OCI-LY3 (cell line): Measurements from ENCODE around the gene SIMC1.
"Not testable (repeated sequence)": the region's sequence is repeated elsewhere in the genome, so short reads cannot be mapped to it uniquely, and the experiment has no call there.

ENCODE experiments used
- H2AFZ ChIP-seq: fragments of 200-600, 300-600 bp; shearing (Covaris generic); 2 replicates; pipeline ENCODE4 v1.6.0; 2014; ENCODE audit warnings: antibody characterized with exemption, low read depth, low read length
- H3K27ac ChIP-seq: fragments of 200-600, 300-600 bp; sonication (generic); 2 replicates; pipeline ENCODE4 v1.5.1; 2014; ENCODE audit warnings: mild to moderate bottlenecking, low read length, moderate library complexity, mixed read lengths
- H3K27me3 ChIP-seq: fragments of 200-600, 300-600 bp; sonication (generic); 2 replicates; pipeline ENCODE4 v1.6.1; 2014; ENCODE audit warnings: low read depth, low read length, mixed read lengths
- H3K36me3 ChIP-seq: fragments of 200-600, 300-600 bp; sonication (generic); replicated peaks from 2 replicates; pipeline ENCODE3; 2014; ENCODE audit warnings: low read depth, low read length, mixed read lengths
- H3K4me1 ChIP-seq: fragments of 300-600, 200-600 bp; sonication (generic); 2 replicates; pipeline ENCODE4 v1.6.1; 2014; ENCODE audit warnings: low read length, mixed read lengths
- H3K4me2 ChIP-seq: fragments of 200-600, 300-600 bp; sonication (generic); 2 replicates; pipeline ENCODE4 v1.6.1; 2014; ENCODE audit warnings: low read length, mixed read lengths
- H3K4me3 ChIP-seq: fragments of 300-600, 200-600 bp; sonication (generic); 2 replicates; pipeline ENCODE4 v1.5.1; 2014; ENCODE audit warnings: antibody characterized with exemption, mild to moderate bottlenecking, low read length, moderate library complexity
- H3K79me2 ChIP-seq: fragments of 300-600, 200-600 bp; shearing (Covaris generic); 2 replicates; pipeline ENCODE4 v1.6.1; 2014; ENCODE audit warnings: mild to moderate bottlenecking, low read length, mixed read lengths
- H3K9ac ChIP-seq: fragments of 300-600, 200-600 bp; shearing (Covaris generic); 2 replicates; pipeline ENCODE4 v1.6.0; 2014; ENCODE audit warnings: mild to moderate bottlenecking, low read length, moderate library complexity
- H3K9me3 ChIP-seq: fragments of 200-600, 300-600 bp; shearing (Covaris generic); 2 replicates; pipeline ENCODE4 v1.6.1; 2014; ENCODE audit warnings: low read length, mixed read lengths; ENCODE audit not compliant: insufficient read depth
- H4K20me1 ChIP-seq: fragments of 200-600, 300-600 bp; sonication (generic); 2 replicates; pipeline ENCODE4 v1.6.1; 2016; ENCODE audit warnings: low read length, mixed read lengths; ENCODE audit not compliant: insufficient read depth
- EZH2phosphoT487 ChIP-seq: fragments of 200-600 bp; shearing (Covaris generic); IDR thresholded peaks from 2 replicates; pipeline ENCODE4 v1.6.1; 2018; ENCODE audit warnings: antibody characterized with exemption, mixed run types, low read depth
- TF ChIP-seq, protein P1 (sequence below): fragments of 200-600, 300-600 bp; sonication (generic); IDR thresholded peaks from 2 replicates; pipeline ENCODE4 v1.5.1; 2014; ENCODE audit warnings: antibody characterized with exemption, low read length, low read depth

Gene SIMC1

DNA sequence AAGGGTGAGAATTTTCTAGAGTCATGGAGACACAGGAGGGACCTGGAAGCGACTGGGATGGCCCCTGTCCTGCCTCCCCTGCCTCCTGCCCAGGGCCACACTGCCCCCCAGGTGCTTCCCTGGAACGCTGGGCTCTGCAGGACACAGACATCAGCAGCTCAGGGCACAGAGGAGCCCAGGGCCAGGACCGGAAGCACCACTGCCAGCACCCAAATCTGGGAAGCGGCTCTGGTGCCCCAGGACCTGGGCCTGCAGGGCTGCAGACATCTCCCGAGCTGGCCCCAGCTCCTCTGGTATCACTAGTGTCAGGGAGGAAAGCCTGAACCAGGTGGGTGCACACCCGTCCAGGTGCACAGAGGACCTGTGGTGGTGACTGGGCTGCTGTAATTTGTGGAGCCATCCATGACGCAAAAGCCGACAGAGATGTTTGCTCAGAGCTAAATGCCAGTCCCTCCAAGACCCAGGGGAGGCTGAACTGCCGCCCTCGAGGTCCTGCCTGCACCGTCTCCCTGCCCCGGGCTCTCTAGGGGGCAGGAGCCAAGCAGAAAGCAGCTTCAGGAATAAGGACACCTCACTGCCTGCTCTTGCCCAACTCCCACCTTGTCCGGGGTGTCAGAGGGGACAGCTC lies 46.0 kb upstream of the SIMC1 start:
- Histone ChIP-seq H3K9me3 (no peaks in the 10 kb centered on the region), H2AFZ (no peak overlapping the region), H3K79me2 (no peaks in the 10 kb centered on the region), H3K4me3 (no peak overlapping the region), H3K4me1 (peaks cover 13% of the 10 kb centered on the region), H3K27me3 (no peaks in the 10 kb centered on the region), H3K36me3 (no peaks in the 10 kb centered on the region), H4K20me1 (no peaks in the 10 kb centered on the region), H3K9ac (no peak overlapping the region), H3K27ac (no peak overlapping the region), H3K4me2 (no peak overlapping the region)
- TF ChIP-seq, protein P1, sequence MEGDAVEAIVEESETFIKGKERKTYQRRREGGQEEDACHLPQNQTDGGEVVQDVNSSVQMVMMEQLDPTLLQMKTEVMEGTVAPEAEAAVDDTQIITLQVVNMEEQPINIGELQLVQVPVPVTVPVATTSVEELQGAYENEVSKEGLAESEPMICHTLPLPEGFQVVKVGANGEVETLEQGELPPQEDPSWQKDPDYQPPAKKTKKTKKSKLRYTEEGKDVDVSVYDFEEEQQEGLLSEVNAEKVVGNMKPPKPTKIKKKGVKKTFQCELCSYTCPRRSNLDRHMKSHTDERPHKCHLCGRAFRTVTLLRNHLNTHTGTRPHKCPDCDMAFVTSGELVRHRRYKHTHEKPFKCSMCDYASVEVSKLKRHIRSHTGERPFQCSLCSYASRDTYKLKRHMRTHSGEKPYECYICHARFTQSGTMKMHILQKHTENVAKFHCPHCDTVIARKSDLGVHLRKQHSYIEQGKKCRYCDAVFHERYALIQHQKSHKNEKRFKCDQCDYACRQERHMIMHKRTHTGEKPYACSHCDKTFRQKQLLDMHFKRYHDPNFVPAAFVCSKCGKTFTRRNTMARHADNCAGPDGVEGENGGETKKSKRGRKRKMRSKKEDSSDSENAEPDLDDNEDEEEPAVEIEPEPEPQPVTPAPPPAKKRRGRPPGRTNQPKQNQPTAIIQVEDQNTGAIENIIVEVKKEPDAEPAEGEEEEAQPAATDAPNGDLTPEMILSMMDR = no peak
- no peak for TF ChIP-seq EZH2phosphoT487

DNA sequence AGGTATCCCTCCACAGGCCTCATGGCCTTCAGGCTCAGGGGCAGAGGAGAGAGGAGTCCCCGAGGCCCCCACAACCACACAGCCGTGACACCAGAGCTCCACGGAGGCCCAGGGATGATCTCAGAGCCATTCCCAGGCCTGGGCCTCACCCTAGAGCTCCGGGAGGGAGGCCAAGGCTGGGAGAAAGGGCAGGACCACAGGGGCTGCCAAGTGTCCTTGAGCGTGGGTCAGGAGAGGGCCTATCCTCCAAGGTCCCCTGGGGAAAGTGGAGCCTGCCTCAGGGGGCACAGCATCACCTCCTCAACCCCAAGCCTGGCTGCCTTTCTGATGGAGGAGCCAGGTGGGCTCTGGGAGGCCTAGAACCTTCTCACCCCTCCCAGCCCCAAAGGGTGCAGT lies 45.5 kb upstream of the SIMC1 start:
- H3K4me2 ChIP-seq, H3K36me3 ChIP-seq, H2AFZ ChIP-seq, H3K79me2 ChIP-seq, H3K9me3 ChIP-seq, H3K27ac ChIP-seq, H3K4me3 ChIP-seq, H3K27me3 ChIP-seq, H4K20me1 ChIP-seq, H3K9ac ChIP-seq: not testable (repeated sequence)
- peaks cover 13% of the 10 kb centered on the region for H3K4me1 ChIP-seq

GRCh38 chr5:176193636-176194035 lies 44.6 kb upstream of the SIMC1 start:
- not testable (repeated sequence) for H3K79me2 ChIP-seq, H3K4me2 ChIP-seq, H3K27me3 ChIP-seq, H3K9me3 ChIP-seq, H2AFZ ChIP-seq, H3K9ac ChIP-seq, H3K36me3 ChIP-seq, H3K27ac ChIP-seq, H3K4me3 ChIP-seq, H4K20me1 ChIP-seq
- peaks cover 13% of the 10 kb centered on the region for H3K4me1 ChIP-seq

GRCh38 chr5:176194238-176195083 lies 43.8 kb upstream of the SIMC1 start:
- H3K36me3 ChIP-seq, H3K27ac ChIP-seq, H3K9me3 ChIP-seq, H4K20me1 ChIP-seq, H3K27me3 ChIP-seq, H3K9ac ChIP-seq, H2AFZ ChIP-seq, H3K79me2 ChIP-seq: not testable (repeated sequence)
- H3K4me2 ChIP-seq = peak overlapping the region; percentile 34; the same call in 1 of the 2 replicates
- peaks cover 13% of the 10 kb centered on the region for H3K4me1 ChIP-seq
- 0 out of 2 replicates have a peak overlapping the region, but pooled peaks have one; percentile 33 for H3K4me3 ChIP-seq

- not testable (repeated sequence) for H3K4me3 ChIP-seq, H4K20me1 ChIP-seq, H3K9me3 ChIP-seq, H3K36me3 ChIP-seq, H3K27ac ChIP-seq, H3K9ac ChIP-seq, H2AFZ ChIP-seq, H3K79me2 ChIP-seq, H3K27me3 ChIP-seq
- Histone ChIP-seq H3K4me1 (peaks cover 13% of the 10 kb centered on the region), H3K4me2 (peak overlapping the region; percentile 36; the same call in 1 of the 2 replicates)
Measured at GRCh38 chr5:176195084-176195413, 43.2 kb upstream of the SIMC1 start.

DNA sequence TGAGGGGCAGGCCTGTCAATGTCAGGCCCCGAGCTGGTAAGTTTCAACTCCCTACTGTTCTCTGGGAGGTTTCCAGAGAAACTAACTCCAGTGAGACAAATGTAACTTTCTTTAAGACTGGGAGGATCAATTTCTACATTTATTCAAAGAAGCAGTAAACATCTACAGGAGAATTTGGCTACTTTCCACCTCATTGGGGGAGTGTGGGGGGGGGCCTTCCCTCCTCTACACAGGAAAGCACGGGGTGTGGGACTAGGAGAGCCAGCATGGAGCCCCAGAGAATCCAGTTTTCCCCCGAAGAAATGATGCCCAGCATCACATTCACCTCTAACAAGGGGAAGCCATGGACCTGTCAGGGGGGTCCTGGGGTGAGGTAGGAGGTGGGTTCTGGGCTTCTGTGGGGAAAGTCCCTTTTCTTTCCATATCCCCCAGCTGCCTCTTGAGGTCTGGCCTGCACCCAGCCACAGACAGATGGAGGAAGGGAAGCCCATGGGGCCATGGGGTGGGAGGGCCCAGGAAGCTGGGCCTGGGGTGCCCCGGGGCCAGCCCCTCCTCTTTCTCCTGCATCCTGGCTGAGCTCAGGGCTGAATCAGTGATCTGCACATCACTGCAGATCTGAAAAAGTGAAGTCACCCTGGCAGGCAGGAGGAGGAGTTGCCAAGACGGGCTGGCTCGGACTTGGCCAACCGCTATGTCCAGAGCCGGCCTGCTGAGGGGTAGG lies 42.6 kb upstream of the SIMC1 start:
- not testable (repeated sequence) for H3K9me3 ChIP-seq, H3K4me3 ChIP-seq, H3K27ac ChIP-seq, H3K79me2 ChIP-seq, H2AFZ ChIP-seq, H3K27me3 ChIP-seq, H4K20me1 ChIP-seq, H3K9ac ChIP-seq, H3K36me3 ChIP-seq
- H3K4me1 ChIP-seq = peaks cover 13% of the 10 kb centered on the region
- peak overlapping the region; percentile 36; the same call in 1 of the 2 replicates for H3K4me2 ChIP-seq

- not testable (repeated sequence) for H4K20me1 ChIP-seq, H3K27ac ChIP-seq, H3K79me2 ChIP-seq, H3K36me3 ChIP-seq, H3K9me3 ChIP-seq, H3K4me3 ChIP-seq, H3K4me2 ChIP-seq, H3K9ac ChIP-seq, H3K27me3 ChIP-seq, H2AFZ ChIP-seq
- H3K4me1 ChIP-seq = peaks cover 13% of the 10 kb centered on the region
Measured at GRCh38 chr5:176196781-176197180, 41.4 kb upstream of the SIMC1 start.

DNA sequence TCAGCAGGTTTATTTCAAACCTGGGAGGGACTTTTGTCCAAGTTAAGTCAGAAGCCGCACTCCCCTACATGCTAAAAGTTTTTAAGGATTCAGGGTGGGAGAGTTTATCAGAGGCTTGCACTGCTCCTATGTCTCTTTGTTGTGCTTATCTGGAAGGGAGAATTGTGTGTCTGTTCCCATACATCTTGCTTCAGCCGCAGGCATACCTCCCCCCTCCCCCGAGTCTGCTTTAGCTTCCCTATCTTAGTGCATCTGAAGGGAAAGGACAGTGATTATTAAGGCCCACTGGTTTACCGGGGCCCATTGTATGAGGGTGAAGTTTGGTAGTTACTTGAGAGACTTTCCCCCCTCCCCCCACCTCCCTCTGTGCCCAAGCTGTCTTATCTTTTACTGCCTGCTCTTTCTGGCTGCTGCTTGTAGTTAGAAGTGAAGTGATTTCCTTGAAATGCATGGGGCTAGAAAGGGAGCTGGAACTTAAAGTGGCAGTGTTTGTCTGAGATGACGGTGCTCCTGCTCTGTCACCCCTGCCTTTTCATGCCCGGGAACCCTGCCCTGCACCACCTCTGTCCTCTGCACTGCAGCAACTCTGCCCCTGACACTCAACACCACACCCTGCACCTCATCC lies 40.9 kb upstream of the SIMC1 start:
- not testable (repeated sequence) for H3K9ac ChIP-seq, H3K27ac ChIP-seq, H3K4me2 ChIP-seq, H3K9me3 ChIP-seq, H4K20me1 ChIP-seq, H3K27me3 ChIP-seq, H3K36me3 ChIP-seq, H3K4me3 ChIP-seq, H3K79me2 ChIP-seq, H2AFZ ChIP-seq
- H3K4me1 ChIP-seq = peaks cover 13% of the 10 kb centered on the region
